Astrocyte (in vitro differentiated cells and primary cell): ENCODE data around the gene FLII.

Experiments
- EZH2 ChIP-seq: IDR thresholded peaks from 2 replicates; pipeline ENCODE4 v1.6.1; 2012; ENCODE audit warnings: mild to moderate bottlenecking, low read length, inconsistent platforms; ENCODE audit not compliant: insufficient read depth
- TF ChIP-seq, protein P1 (sequence below): IDR thresholded peaks from 2 replicates; pipeline ENCODE4 v1.5.1; 2011; ENCODE audit warnings: low read depth, mild to moderate bottlenecking, inconsistent platforms, low read length, moderate library complexity; ENCODE audit not compliant: insufficient read depth

DNA sequence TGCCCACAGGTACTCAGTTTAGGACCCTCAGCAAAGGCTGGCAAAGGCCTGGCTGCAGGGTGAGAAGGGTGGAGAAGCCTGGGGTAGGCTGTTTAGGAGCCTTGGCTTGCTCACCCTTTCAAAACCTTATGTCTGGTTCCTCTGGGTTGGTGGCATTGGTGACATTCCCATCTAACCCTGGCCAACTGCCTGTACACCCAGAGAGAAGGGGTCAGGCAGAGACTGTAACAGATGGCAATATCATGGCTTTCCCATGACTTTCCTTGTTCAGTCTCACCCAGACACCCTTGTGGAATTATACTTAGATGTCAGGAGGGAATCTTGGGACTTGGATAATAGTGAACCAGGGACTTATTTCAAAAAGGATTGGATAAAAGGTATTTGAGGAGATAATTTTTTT, 51.6 kb downstream of the FLII start:
- TF ChIP-seq, protein P1, sequence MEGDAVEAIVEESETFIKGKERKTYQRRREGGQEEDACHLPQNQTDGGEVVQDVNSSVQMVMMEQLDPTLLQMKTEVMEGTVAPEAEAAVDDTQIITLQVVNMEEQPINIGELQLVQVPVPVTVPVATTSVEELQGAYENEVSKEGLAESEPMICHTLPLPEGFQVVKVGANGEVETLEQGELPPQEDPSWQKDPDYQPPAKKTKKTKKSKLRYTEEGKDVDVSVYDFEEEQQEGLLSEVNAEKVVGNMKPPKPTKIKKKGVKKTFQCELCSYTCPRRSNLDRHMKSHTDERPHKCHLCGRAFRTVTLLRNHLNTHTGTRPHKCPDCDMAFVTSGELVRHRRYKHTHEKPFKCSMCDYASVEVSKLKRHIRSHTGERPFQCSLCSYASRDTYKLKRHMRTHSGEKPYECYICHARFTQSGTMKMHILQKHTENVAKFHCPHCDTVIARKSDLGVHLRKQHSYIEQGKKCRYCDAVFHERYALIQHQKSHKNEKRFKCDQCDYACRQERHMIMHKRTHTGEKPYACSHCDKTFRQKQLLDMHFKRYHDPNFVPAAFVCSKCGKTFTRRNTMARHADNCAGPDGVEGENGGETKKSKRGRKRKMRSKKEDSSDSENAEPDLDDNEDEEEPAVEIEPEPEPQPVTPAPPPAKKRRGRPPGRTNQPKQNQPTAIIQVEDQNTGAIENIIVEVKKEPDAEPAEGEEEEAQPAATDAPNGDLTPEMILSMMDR = no peak
- TF ChIP-seq EZH2 = no peak
